Tibial nerve (tissue), 4 donors: ENCODE results near the gene RALB. TPM values are rescaled to one million over a fixed set of nuclear protein-coding genes. Genes with fewer than 3 reads are reported as not detected.

Experiments used
- DNase-seq, 2 donors: peaks; one replicate each; pipeline ENCODE4 v3.0.0-alpha.2; 2019; ENCODE audit warnings: low spot score in 2 of 2
- H3K27ac ChIP-seq, 4 donors: fragments of 200-600 bp; sonication (generic) in 3 of 4; one replicate each; pipeline ENCODE4 v1.5.1; 2017 to 2019; ENCODE audit warnings: mild to moderate bottlenecking in 1 of 4
- H3K27me3 ChIP-seq, 2 donors: fragments of 200-600 bp; sonication (generic) in 1 of 2; one replicate each; pipeline versions ENCODE4 v1.5.1 to v1.6.0; 2017 to 2019
- H3K36me3 ChIP-seq, 3 donors: fragments of 200-600 bp; sonication (generic); one replicate each; pipeline ENCODE4 v1.5.1; 2018 to 2019
- H3K4me1 ChIP-seq, 4 donors: fragments of 200-600 bp; sonication (generic) in 3 of 4; one replicate each; pipeline ENCODE4 v1.5.1; 2017 to 2019
- H3K4me3 ChIP-seq, 4 donors: fragments of 200-600 bp; sonication (generic) in 3 of 4; one replicate each; pipeline ENCODE4 v1.5.1; 2017 to 2019; ENCODE audit warnings: mild to moderate bottlenecking in 1 of 4, moderate library complexity in 1 of 4
- H3K9me3 ChIP-seq, 4 donors: fragments of 200-600 bp; sonication (generic) in 3 of 4; one replicate each; pipeline ENCODE4 v1.5.1; 2017 to 2019
- CTCF ChIP-seq, 5 experiments: fragments of 200-600 bp in 3 of 5; fragments of 450-650 bp in 2 of 5; sonication (generic) in 3 of 5; IDR thresholded peaks; one replicate each; pipeline ENCODE4 v1.5.1; 2016 to 2019; ENCODE audit warnings: antibody characterized with exemption in 5 of 5, mild to moderate bottlenecking in 3 of 5, moderate library complexity in 2 of 5
- EP300 ChIP-seq, 2 donors: sonication (generic); formaldehyde crosslinking; IDR thresholded peaks; one replicate each; pipeline ENCODE4 v1.6.1; 2017; ENCODE audit warnings: antibody characterized with exemption in 2 of 2, mild to moderate bottlenecking in 1 of 2
- POLR2A ChIP-seq, 2 donors: fragments of 450-650 bp; IDR thresholded peaks; one replicate each; pipeline ENCODE4 v1.6.1; 2017; ENCODE audit warnings: antibody characterized with exemption in 2 of 2, mild to moderate bottlenecking in 2 of 2, moderate library complexity in 2 of 2
- WGBS, 2 donors: methylation state at CpG; one replicate each; pipeline ENCODE4 v1.1.5; 2018; 5-methylcytosine and 5-hydroxymethylcytosine counted together
- small RNA-seq: library from RNA; depleted of rRNA; stranded (forward); fragments of <200 nt; gene quantifications from one replicate; pipeline ENCODE3, GENCODE V24; 2016
- total RNA-seq, 4 donors: library from RNA; depleted of rRNA; stranded (reverse); fragments of >200 nt; gene quantifications; one replicate each; pipeline ENCODE4 v1.1.0, GENCODE V29; 2016

Gene RALB
- total RNA-seq, 4 donors from 2014 or later = 35.1 to 40.4 (median 39.8) TPM

GRCh38 chr2:120343433-120344105, 90.9 kb downstream of the RALB start:
- Histone ChIP-seq H3K4me3 (peak overlapping the region in 3 of 4 donors; percentile 5 to 66 (median 47)), H3K36me3 (no peaks in the 10 kb centered on the region), H3K27ac (peak overlapping the region in 1 of 4 donors; percentile 77), H3K9me3 (no peaks in the 10 kb centered on the region), H3K4me1 (peaks cover 0 to 42% (median 32%) of the 10 kb centered on the region in 4 donors), H3K27me3 (peaks cover 0 to 82% of the 10 kb centered on the region in 2 donors)
- DNase-seq = peak; percentile 75 to 76
- WGBS, 2 donors = 5 to 8% methylated on average over 20 to 43 of the region's 43 CpGs
- TF ChIP-seq EP300 (IDR thresholded peaks at IDR 0.05) (peak in 1 of 2 donors; percentile 41), POLR2A (IDR thresholded peaks at IDR 0.05) (no peak), CTCF (IDR thresholded peaks at IDR 0.05) (peak; percentile 56 to 91 (median 78))

Small RNAs within 50 kb of the gene (small RNA-seq; reads per million reads assigned to genes)
- not detected for gene MTND4LP14

Other genes starting within 250 kb of the RALB start
- gene EPB41L5, start 239.8 kb upstream of the RALB start, total RNA-seq = 10 to 100 TPM; 11.4 to 42.9 (median 14.5) TPM
- 10 to 100 TPM; 20.5 to 38.1 (median 35.5) TPM for gene TMEM185B, start 29.5 kb upstream of the RALB start, total RNA-seq
- gene INHBB, start 93.3 kb downstream of the RALB start, total RNA-seq = 10 to 100 TPM; 21.9 to 26.5 (median 24.3) TPM